Keratinocyte (primary cell): ENCODE measurements around the gene EEF1AKMT1. TPM values are rescaled to one million over a fixed set of nuclear protein-coding genes. Genes with fewer than 3 reads are reported as not detected.

Experiments used
- DNase-seq: peaks from one replicate; pipeline ENCODE4 v3.0.0-alpha.2; 2011; ENCODE audit warnings: low read depth, missing footprints, low spot score
- FAIRE-seq: peaks from 2 replicates; lab custom pipeline; 2011; peaks lifted over from hg19 to GRCh38; lab: Jason Lieb, UNC
- H2AFZ ChIP-seq: 2 replicates; pipeline ENCODE4 v1.6.0; 2012; ENCODE audit warnings: low read length, control low read depth, inconsistent platforms; ENCODE audit not compliant: control insufficient read depth
- H3K27ac ChIP-seq: 2 replicates; pipeline ENCODE4 v1.5.1; 2011; ENCODE audit warnings: low read length; ENCODE audit not compliant: control insufficient read depth, insufficient read depth
- H3K27me3 ChIP-seq: 3 replicates; pipeline ENCODE4 v1.6.0; 2011; ENCODE audit warnings: low read length; ENCODE audit not compliant: control insufficient read depth, insufficient read depth; ENCODE audit errors: extremely low read depth
- H3K36me3 ChIP-seq, 2 experiments: 2 replicates in 1 of 2; 3 replicates in 1 of 2; pipeline ENCODE4 v1.5.1; 2011; ENCODE audit warnings: low read length in 2 of 2, mild to moderate bottlenecking in 1 of 2; ENCODE audit not compliant: control insufficient read depth in 2 of 2, insufficient read depth in 2 of 2; ENCODE audit errors: extremely low read depth in 1 of 2
- H3K4me1 ChIP-seq: 3 replicates; pipeline ENCODE4 v1.5.1; 2011; ENCODE audit warnings: low read length; ENCODE audit not compliant: control insufficient read depth, insufficient read depth; ENCODE audit errors: extremely low read depth
- H3K4me2 ChIP-seq: 3 replicates; pipeline ENCODE4 v1.6.0; 2011; ENCODE audit warnings: low read depth, low read length; ENCODE audit not compliant: control insufficient read depth, insufficient read depth; ENCODE audit errors: extremely low read depth
- H3K4me3 ChIP-seq, 3 experiments: fragments of 200-600 bp in 1 of 3; sonication (generic) in 1 of 3; 2 replicates in 2 of 3; 3 replicates in 1 of 3; pipeline ENCODE4 v1.5.1; 2011 to 2016; ENCODE audit warnings: low read length in 3 of 3, mild to moderate bottlenecking in 3 of 3, control low read depth in 2 of 3, inconsistent platforms in 1 of 3, low read depth in 1 of 3, mixed read lengths in 1 of 3, mixed run types in 1 of 3, moderate library complexity in 1 of 3; ENCODE audit not compliant: control insufficient read depth in 2 of 3, insufficient read depth in 2 of 3; ENCODE audit errors: extremely low read depth in 1 of 3
- H3K79me2 ChIP-seq: 2 replicates; pipeline ENCODE4 v1.6.0; 2012; ENCODE audit warnings: low read length; ENCODE audit not compliant: control insufficient read depth, insufficient read depth
- H3K9ac ChIP-seq: 3 replicates; pipeline ENCODE4 v1.6.0; 2011; ENCODE audit warnings: low read length; ENCODE audit not compliant: control insufficient read depth, insufficient read depth; ENCODE audit errors: extremely low read depth
- H3K9me1 ChIP-seq: 3 replicates; pipeline ENCODE4 v1.6.0; 2011; ENCODE audit warnings: low read length; ENCODE audit not compliant: control insufficient read depth, insufficient read depth; ENCODE audit errors: extremely low read depth
- H3K9me3 ChIP-seq: 2 replicates; pipeline ENCODE4 v1.5.1; 2012; ENCODE audit warnings: low read depth, low read length; ENCODE audit not compliant: control insufficient read depth
- H4K20me1 ChIP-seq: 3 replicates; pipeline ENCODE4 v1.6.0; 2011; ENCODE audit warnings: low read length; ENCODE audit not compliant: control insufficient read depth, insufficient read depth; ENCODE audit errors: extremely low read depth
- EZH2 ChIP-seq: IDR thresholded peaks from one replicate; pipeline ENCODE4 v1.6.1; 2012; ENCODE audit warnings: inconsistent platforms, mild to moderate bottlenecking, low read length, moderate library complexity
- dilution Hi-C: fragments of 300-500 bp; cut with MboI; formaldehyde crosslinking; loops from one replicate; pipeline ENCODE4 v1.7.0; 2020; ENCODE audit warnings: low sequenced_read_pairs; ENCODE audit not compliant: extremely low pct_ligation_motif_present
- polyA plus RNA-seq, 5 experiments: library from polyadenylated mRNA; depleted of rRNA in 3 of 5; stranded (reverse) in 3 of 5; stranded (forward) in 1 of 5; unstranded in 1 of 5; fragments of >200 nt; gene quantifications; 1 replicate in 1 of 5; 2 replicates in 3 of 5; 3 replicates in 1 of 5; pipeline versions ENCODE4 v1.2.1 to v1.2.3, GENCODE V29; 2011 to 2012; ENCODE audit warnings: missing spikeins in 2 of 5, low read depth in 1 of 5, low replicate concordance in 1 of 5
- TF ChIP-seq, protein P1 (sequence below), 3 experiments: IDR thresholded peaks in 1 of 3; conservative IDR thresholded peaks in 1 of 3; optimal IDR thresholded peaks in 1 of 3; 2 replicates in 2 of 3; 3 replicates in 1 of 3; pipeline versions ENCODE3 to v1.5.1; 2011; ENCODE audit warnings: low read length in 3 of 3, mild to moderate bottlenecking in 3 of 3, moderate library complexity in 2 of 3, control low read depth in 1 of 3, inconsistent platforms in 1 of 3; ENCODE audit not compliant: insufficient read depth in 2 of 3; ENCODE audit errors: extremely low read depth in 1 of 3

EEF1AKMT1 gene
- polyA plus RNA-seq, 1 donor (not counting 4 experiments of a cell fraction or from before 2014, with no cell fraction given): 10.1 TPM

DNA sequence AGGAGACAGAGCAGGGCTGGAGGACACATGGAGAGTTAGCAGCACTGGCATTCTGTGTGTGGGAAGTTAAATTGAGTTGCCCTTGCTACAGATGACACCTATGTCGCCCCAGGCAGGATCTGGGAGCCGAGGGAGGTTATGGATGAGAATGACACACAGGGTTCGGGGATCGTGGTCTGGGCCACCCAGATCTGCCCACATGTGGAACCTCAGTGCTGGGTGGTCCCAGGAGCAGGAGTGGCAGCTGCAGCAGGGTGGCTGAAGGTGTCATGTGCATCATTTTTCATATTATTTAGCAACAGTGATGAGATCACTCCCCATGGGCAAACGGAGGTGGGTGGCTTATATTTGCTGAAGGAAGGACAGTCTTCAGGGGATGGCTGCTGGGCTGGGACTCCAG, 67.1 kb downstream of the EEF1AKMT1 start:
- no peaks in the 10 kb centered on the region for H3K4me1 ChIP-seq
- H3K4me2 ChIP-seq: no peak overlapping the region
- no peaks in the 10 kb centered on the region for H3K9me1 ChIP-seq
- no peaks in the 10 kb centered on the region for H4K20me1 ChIP-seq
- DNase-seq (no peak), FAIRE-seq (no peak)
- peaks cover 7% of the 10 kb centered on the region for H3K27me3 ChIP-seq
- no peak overlapping the region for H2AFZ ChIP-seq
- no peaks in the 10 kb centered on the region for H3K36me3 ChIP-seq
- no peak overlapping the region for H3K27ac ChIP-seq
- no peak overlapping the region for H3K4me3 ChIP-seq
- H3K79me2 ChIP-seq: no peaks in the 10 kb centered on the region
- TF ChIP-seq EZH2: no peak
- TF ChIP-seq, protein P1, sequence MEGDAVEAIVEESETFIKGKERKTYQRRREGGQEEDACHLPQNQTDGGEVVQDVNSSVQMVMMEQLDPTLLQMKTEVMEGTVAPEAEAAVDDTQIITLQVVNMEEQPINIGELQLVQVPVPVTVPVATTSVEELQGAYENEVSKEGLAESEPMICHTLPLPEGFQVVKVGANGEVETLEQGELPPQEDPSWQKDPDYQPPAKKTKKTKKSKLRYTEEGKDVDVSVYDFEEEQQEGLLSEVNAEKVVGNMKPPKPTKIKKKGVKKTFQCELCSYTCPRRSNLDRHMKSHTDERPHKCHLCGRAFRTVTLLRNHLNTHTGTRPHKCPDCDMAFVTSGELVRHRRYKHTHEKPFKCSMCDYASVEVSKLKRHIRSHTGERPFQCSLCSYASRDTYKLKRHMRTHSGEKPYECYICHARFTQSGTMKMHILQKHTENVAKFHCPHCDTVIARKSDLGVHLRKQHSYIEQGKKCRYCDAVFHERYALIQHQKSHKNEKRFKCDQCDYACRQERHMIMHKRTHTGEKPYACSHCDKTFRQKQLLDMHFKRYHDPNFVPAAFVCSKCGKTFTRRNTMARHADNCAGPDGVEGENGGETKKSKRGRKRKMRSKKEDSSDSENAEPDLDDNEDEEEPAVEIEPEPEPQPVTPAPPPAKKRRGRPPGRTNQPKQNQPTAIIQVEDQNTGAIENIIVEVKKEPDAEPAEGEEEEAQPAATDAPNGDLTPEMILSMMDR (optimal IDR thresholded peaks at IDR 0.05 in 1 of 3, IDR thresholded peaks at IDR 0.05 in 1 of 3, conservative IDR thresholded peaks at IDR 0.05 in 1 of 3; ENCODE audit: extremely low read depth in 1 of 3, insufficient read depth in 2 of 3, low read length in 3 of 3): no peak
- dilution Hi-C loops: no loop called here
- H3K9ac ChIP-seq: no peak overlapping the region
- H3K9me3 ChIP-seq: no peaks in the 10 kb centered on the region

DNA sequence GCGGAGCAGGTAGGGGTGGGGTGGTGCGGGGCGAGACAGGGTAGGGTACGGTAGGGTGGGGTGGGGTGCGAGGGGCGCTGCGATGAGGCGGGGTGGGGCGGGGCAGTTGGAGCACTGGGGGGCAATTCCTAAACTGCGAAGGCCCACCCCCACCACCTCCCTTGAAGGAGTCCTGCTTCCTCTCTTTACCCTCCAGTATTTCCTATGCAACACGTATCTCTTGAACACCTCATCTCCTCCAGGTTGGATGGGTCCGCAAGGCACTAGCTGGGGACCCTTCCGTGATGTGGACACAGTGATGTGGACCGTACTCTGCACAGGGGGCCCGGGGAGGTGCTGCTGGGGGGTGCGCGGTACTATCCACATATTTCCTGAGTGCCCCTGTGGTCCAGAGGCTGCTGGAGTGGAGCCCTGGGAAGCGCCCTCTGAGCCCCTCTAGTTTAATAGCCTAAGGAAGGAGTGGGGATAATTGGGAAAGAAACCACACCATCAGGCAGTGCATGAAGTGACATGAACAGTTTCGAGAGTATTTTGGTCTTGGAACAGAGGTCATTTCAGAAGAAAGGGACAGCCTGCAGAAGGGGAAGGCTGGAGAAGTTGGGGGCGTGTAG, 69.2 kb downstream of the EEF1AKMT1 start:
- FAIRE-seq (peak; percentile 29), DNase-seq (no peak)
- Histone ChIP-seq H3K27ac (no peak overlapping the region), H3K9ac (no peak overlapping the region), H3K4me1 (no peaks in the 10 kb centered on the region), H3K4me2 (peak overlapping the region; percentile 59), H2AFZ (no peak overlapping the region), H3K9me1 (no peaks in the 10 kb centered on the region), H3K9me3 (no peaks in the 10 kb centered on the region), H3K79me2 (no peaks in the 10 kb centered on the region), H3K36me3 (no peaks in the 10 kb centered on the region), H3K27me3 (peaks cover 7% of the 10 kb centered on the region), H3K4me3 (peak overlapping the region in 1 of 3 experiments; percentile 23), H4K20me1 (no peaks in the 10 kb centered on the region)
- dilution Hi-C loops: no loop called here
- no peak for TF ChIP-seq EZH2
- TF ChIP-seq, protein P1 (optimal IDR thresholded peaks at IDR 0.05 in 1 of 3, IDR thresholded peaks at IDR 0.05 in 1 of 3, conservative IDR thresholded peaks at IDR 0.05 in 1 of 3; ENCODE audit: extremely low read depth in 1 of 3, insufficient read depth in 2 of 3, low read length in 3 of 3): no peak
